ENCODE data around the gene AUP1.
A peak's percentile ranks its signal among the peaks of the same experiment; 100 is the strongest.

AUP1 gene

GRCh38 chr2:74556831-74557370, 27.4 kb upstream of the AUP1 start:
- no peak for DNase-seq (ENCODE audit: low spot score)

- DNase-seq (ENCODE audit: low spot score): no peak
Observed at GRCh38 chr2:74556159-74556558, 26.7 kb upstream of the AUP1 start.

- no peak for DNase-seq (ENCODE audit: low spot score)
Observed at GRCh38 chr2:74555610-74556103, 26.2 kb upstream of the AUP1 start.

- DNase-seq (ENCODE audit: low spot score): no peak
Observed at GRCh38 chr2:74554820-74555531, 25.5 kb upstream of the AUP1 start.

- DNase-seq (ENCODE audit: low spot score): peak; percentile 58
Observed at GRCh38 chr2:74553892-74554819, 24.6 kb upstream of the AUP1 start, which contains the start of the genes DOK1 and LOXL3. Gene DOK1, plus strand, starts transcription at chr2:74554720. Its CDS starts 35 bp downstream, at chr2:74554755. Gene LOXL3, minus strand, starts transcription at chr2:74553942. Its CDS starts 1,308 bp downstream, at chr2:74552634.

- DNase-seq (ENCODE audit: low spot score): no peak
Observed at GRCh38 chr2:74552914-74553811, 23.7 kb upstream of the AUP1 start.

- DNase-seq (ENCODE audit: low spot score): no peak
Observed at GRCh38 chr2:74551942-74552913, 22.7 kb upstream of the AUP1 start.

- DNase-seq (ENCODE audit: low spot score): no peak
Observed at GRCh38 chr2:74551530-74551929, 22.0 kb upstream of the AUP1 start.

GRCh38 chr2:74550231-74550630, 20.7 kb upstream of the AUP1 start:
- DNase-seq (ENCODE audit: low spot score): no peak

GRCh38 chr2:74548900-74549826, 19.7 kb upstream of the AUP1 start:
- DNase-seq (ENCODE audit: low spot score): no peak

GRCh38 chr2:74548285-74548899, 18.9 kb upstream of the AUP1 start:
- DNase-seq (ENCODE audit: low spot score): no peak

- DNase-seq (ENCODE audit: low spot score): no peak
Observed at GRCh38 chr2:74546004-74546403, 16.5 kb upstream of the AUP1 start.

GRCh38 chr2:74544634-74545033, 15.1 kb upstream of the AUP1 start:
- no peak for DNase-seq (ENCODE audit: low spot score)

GRCh38 chr2:74542978-74543377, 13.5 kb upstream of the AUP1 start:
- no peak for DNase-seq (ENCODE audit: low spot score)

GRCh38 chr2:74540291-74540690, 10.8 kb upstream of the AUP1 start:
- DNase-seq (ENCODE audit: low spot score): no peak

- no peak for DNase-seq (ENCODE audit: low spot score)
Observed at GRCh38 chr2:74538881-74539339, 9.4 kb upstream of the AUP1 start.

- no peak for DNase-seq (ENCODE audit: low spot score)
Observed at GRCh38 chr2:74537140-74537539, 7.6 kb upstream of the AUP1 start.

- DNase-seq (ENCODE audit: low spot score): no peak
Observed at GRCh38 chr2:74536166-74536950, 6.9 kb upstream of the AUP1 start.
